Measurements from ENCODE around the gene SLC18A3. TPM values are rescaled to one million over a fixed set of nuclear protein-coding genes. Genes with fewer than 3 reads are reported as not detected.

SLC18A3 gene
- total and polyA plus RNA-seq, 7 donors = 0.16 to 2.5 (median 0.83) TPM; not detected in 3

- WGBS, 2 donors = 74 to 87% methylated on average over 15 of the region's 15 CpGs
- Histone ChIP-seq H3K27me3 (peaks cover 0 to 11% (median 0%) of the 10 kb centered on the region in 3 donors), H3K36me3 (no peaks in the 10 kb centered on the region), H3K4me1 (no peaks in the 10 kb centered on the region), H3K27ac (no peak overlapping the region), H3K4me3 (no peak overlapping the region), H3K9me3 (no peaks in the 10 kb centered on the region)
- intact Hi-C loops (cut with DNase I) = no loop called here
- no peak for TF ChIP-seq POLR2A (IDR thresholded peaks at IDR 0.05)
- TF ChIP-seq POLR2AphosphoS5 (IDR thresholded peaks at IDR 0.05) = no peak
- TF ChIP-seq EP300 (IDR thresholded peaks at IDR 0.05) = no peak
- TF ChIP-seq CTCF (IDR thresholded peaks at IDR 0.05) = no peak
- DNase-seq = no peak
Observed at GRCh38 chr10:49651039-49651835, 41.1 kb downstream of the SLC18A3 start.

DNA sequence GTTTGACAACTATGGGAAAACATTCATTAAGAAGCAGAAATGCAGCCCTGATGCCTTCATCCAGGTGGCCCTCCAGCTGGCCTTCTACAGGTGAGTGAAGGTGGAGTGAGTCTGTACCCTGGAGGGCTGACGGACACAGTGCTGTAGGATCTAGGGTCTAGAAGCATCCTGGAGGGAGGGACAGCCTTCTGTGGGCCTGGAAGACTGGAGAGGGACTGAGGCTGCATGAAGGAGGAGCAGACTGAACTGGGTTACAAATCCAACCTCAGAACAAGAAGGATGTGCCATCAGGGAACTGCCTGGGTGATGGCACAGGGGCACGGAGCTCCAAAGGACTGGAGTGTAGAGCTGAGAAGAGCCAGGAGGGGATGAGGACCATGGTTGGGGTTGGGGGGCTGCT lies 41.8 kb downstream of the SLC18A3 start:
- 87 to 89% methylated on average over 2 of the region's 2 CpGs for WGBS, 2 donors
- TF ChIP-seq POLR2A (IDR thresholded peaks at IDR 0.05) (no peak), EP300 (IDR thresholded peaks at IDR 0.05) (no peak), CTCF (IDR thresholded peaks at IDR 0.05) (no peak), POLR2AphosphoS5 (IDR thresholded peaks at IDR 0.05) (no peak)
- Histone ChIP-seq H3K27me3 (peaks cover 0 to 11% (median 0%) of the 10 kb centered on the region in 3 donors), H3K4me3 (no peak overlapping the region), H3K4me1 (no peaks in the 10 kb centered on the region), H3K27ac (no peak overlapping the region), H3K9me3 (no peaks in the 10 kb centered on the region), H3K36me3 (no peaks in the 10 kb centered on the region)
- no peak for DNase-seq
- intact Hi-C loops (cut with DNase I) = no loop called here

GRCh38 chr10:49652421-49653272 lies 42.5 kb downstream of the SLC18A3 start:
- Histone ChIP-seq H3K27me3 (peaks cover 0 to 11% (median 0%) of the 10 kb centered on the region in 3 donors), H3K9me3 (no peaks in the 10 kb centered on the region), H3K4me3 (no peak overlapping the region), H3K4me1 (no peaks in the 10 kb centered on the region), H3K27ac (no peak overlapping the region), H3K36me3 (no peaks in the 10 kb centered on the region)
- WGBS, 2 donors = 52 to 74% methylated on average over 15 of the region's 15 CpGs
- TF ChIP-seq POLR2AphosphoS5 (IDR thresholded peaks at IDR 0.05) (no peak), CTCF (IDR thresholded peaks at IDR 0.05) (no peak)
- no peak for DNase-seq
- intact Hi-C loops (cut with DNase I) = no loop called here

DNA sequence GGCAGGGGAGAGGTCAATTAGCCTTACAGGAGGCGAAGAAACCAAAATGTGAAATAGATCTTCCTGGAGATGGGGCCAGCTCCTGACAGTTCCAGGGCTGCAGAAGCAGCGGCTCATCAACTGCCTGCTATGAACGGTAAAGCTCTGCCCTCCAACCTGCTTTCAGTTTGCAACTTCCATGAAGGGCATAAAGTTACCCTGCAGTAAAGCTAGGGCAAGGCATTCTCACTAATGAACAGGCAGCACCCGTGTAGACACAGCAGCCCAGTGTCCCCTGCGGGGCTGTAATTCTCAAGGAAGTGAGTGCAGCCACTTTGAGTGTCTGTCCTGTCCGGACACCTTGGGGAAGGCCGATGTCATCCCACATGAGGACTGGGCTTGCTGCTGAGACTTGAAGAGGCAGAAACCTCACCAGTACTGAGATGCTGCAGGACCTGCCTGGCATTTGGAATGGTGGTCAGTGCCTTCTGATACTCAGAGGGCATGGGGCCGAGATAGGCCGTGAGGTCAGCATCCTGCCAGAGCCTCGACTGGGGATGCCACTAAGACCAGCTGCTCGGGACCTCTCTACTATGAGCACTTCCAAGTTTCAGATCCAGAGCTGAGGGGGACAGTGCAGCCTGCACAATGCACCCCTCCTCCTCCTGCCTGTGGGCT lies 43.3 kb downstream of the SLC18A3 start:
- H3K4me3 ChIP-seq = no peak overlapping the region
- intact Hi-C loops (cut with DNase I) = no loop called here

More for the DNA sequence above, 43.3 kb downstream of the SLC18A3 start:
- no peak overlapping the region for H3K27ac ChIP-seq
- TF ChIP-seq EP300 (IDR thresholded peaks at IDR 0.05) = no peak
- TF ChIP-seq POLR2AphosphoS5 (IDR thresholded peaks at IDR 0.05) = no peak
- no peak for TF ChIP-seq CTCF (IDR thresholded peaks at IDR 0.05)
- TF ChIP-seq POLR2A (IDR thresholded peaks at IDR 0.05) = no peak
- H3K4me1 ChIP-seq = no peaks in the 10 kb centered on the region
- WGBS, 2 donors = 69 to 79% methylated on average over 11 of the region's 11 CpGs
- H3K36me3 ChIP-seq = no peaks in the 10 kb centered on the region
- H3K27me3 ChIP-seq = peaks cover 0 to 11% (median 0%) of the 10 kb centered on the region in 3 donors
- DNase-seq = no peak
- no peaks in the 10 kb centered on the region for H3K9me3 ChIP-seq

Measured in sigmoid colon (tissue), 7 donors.